HepG2 (cell line): ENCODE measurements around the gene SLC25A47. TPM values are rescaled to one million over a fixed set of nuclear protein-coding genes. Genes with fewer than 3 reads are reported as not detected.

ENCODE experiments used
- ARNTL ChIP-seq: sonication (generic); formaldehyde crosslinking; IDR thresholded peaks from 2 replicates; pipeline ENCODE4 v1.4.0; 2020; ENCODE audit warnings: mild to moderate bottlenecking, missing genetic modification reagents
- CENPX ChIP-seq: sonication (generic); formaldehyde crosslinking; IDR thresholded peaks from 2 replicates; pipeline ENCODE4 v1.9.0; 2021; ENCODE audit warnings: mild to moderate bottlenecking, missing genetic modification reagents, moderate library complexity
- DBP ChIP-seq: sonication (generic); formaldehyde crosslinking; IDR thresholded peaks from 2 replicates; pipeline ENCODE4 v1.4.0; 2020; ENCODE audit warnings: missing genetic modification reagents; ENCODE audit errors: not compliant biosample characterization
- GTF3A ChIP-seq: sonication (generic); formaldehyde crosslinking; conservative IDR thresholded peaks from 2 replicates; pipeline ENCODE4 v1.4.0; 2020; ENCODE audit warnings: mild to moderate bottlenecking, missing genetic modification reagents
- KMT2A ChIP-seq: sonication (generic); formaldehyde crosslinking; IDR thresholded peaks from 2 replicates; pipeline ENCODE4 v1.4.0; 2020; ENCODE audit warnings: missing genetic modification reagents
- MAZ ChIP-seq, 2 experiments: sonication (generic) in 1 of 2; formaldehyde crosslinking in 1 of 2; IDR thresholded peaks; 2 replicates each; pipeline versions ENCODE4 v1.5.0 to v1.6.1; 2012 to 2020; ENCODE audit warnings: low read depth in 2 of 2, mild to moderate bottlenecking in 2 of 2, borderline replicate concordance in 1 of 2, improper control_type of control experiment in 1 of 2, low read length in 1 of 2, missing genetic modification reagents in 1 of 2, moderate library complexity in 1 of 2
- MXD1 ChIP-seq: sonication (generic); formaldehyde crosslinking; IDR thresholded peaks from 2 replicates; pipeline ENCODE4 v1.4.0; 2020; ENCODE audit warnings: mild to moderate bottlenecking, missing genetic modification reagents
- POLR2AphosphoS5 ChIP-seq: IDR thresholded peaks from 2 replicates; pipeline ENCODE4 v1.6.1; 2012; ENCODE audit warnings: low read depth, low read length
- SETDB1 ChIP-seq: sonication (generic); formaldehyde crosslinking; IDR thresholded peaks from 2 replicates; pipeline ENCODE4 v1.5.1; 2020; ENCODE audit warnings: missing genetic modification reagents, mild to moderate bottlenecking, borderline replicate concordance
- SKI ChIP-seq: fragments of 450-650 bp; IDR thresholded peaks from one replicate; pipeline ENCODE4 v1.6.1; 2018; ENCODE audit warnings: mild to moderate bottlenecking; ENCODE audit not compliant: partially characterized antibody
- SRY ChIP-seq: sonication (generic); formaldehyde crosslinking; IDR thresholded peaks from 2 replicates; pipeline ENCODE4 v1.8.0; 2022; ENCODE audit warnings: mild to moderate bottlenecking, missing genetic modification reagents
- UBTF ChIP-seq: sonication (generic); formaldehyde crosslinking; IDR thresholded peaks from 2 replicates; pipeline ENCODE4 v1.4.0; 2020; ENCODE audit warnings: mild to moderate bottlenecking, missing genetic modification reagents
- XRCC5 ChIP-seq: fragments of 200-400 bp; formaldehyde crosslinking; optimal IDR thresholded peaks from 2 replicates; pipeline ENCODE3; 2017; ENCODE audit warnings: mild to moderate bottlenecking, low read length
- YEATS4 ChIP-seq: sonication (generic); formaldehyde crosslinking; IDR thresholded peaks from 2 replicates; pipeline ENCODE4 v1.4.0; 2020; ENCODE audit warnings: missing genetic modification reagents, borderline replicate concordance
- ZFP82 ChIP-seq: sonication (generic); formaldehyde crosslinking; IDR thresholded peaks from 2 replicates; pipeline ENCODE4 v1.5.1; 2020; ENCODE audit warnings: mild to moderate bottlenecking, missing genetic modification reagents, borderline replicate concordance
- ZNF430 ChIP-seq: sonication (generic); formaldehyde crosslinking; IDR thresholded peaks from 2 replicates; pipeline ENCODE4 v1.9.0; 2021; ENCODE audit warnings: mild to moderate bottlenecking, missing genetic modification reagents
- ZNF484 ChIP-seq: sonication (generic); formaldehyde crosslinking; IDR thresholded peaks from 2 replicates; pipeline ENCODE4 v1.5.1; 2020; ENCODE audit warnings: mild to moderate bottlenecking, low read depth, missing genetic modification reagents, borderline replicate concordance
- ZNF816 ChIP-seq: sonication (generic); formaldehyde crosslinking; IDR thresholded peaks from 2 replicates; pipeline ENCODE4 v1.8.0; 2022; ENCODE audit warnings: missing genetic modification reagents, mild to moderate bottlenecking, borderline replicate concordance
- ZSCAN22 ChIP-seq: sonication (generic); formaldehyde crosslinking; IDR thresholded peaks from 2 replicates; pipeline ENCODE4 v1.4.0; 2020; ENCODE audit warnings: mild to moderate bottlenecking, missing genetic modification reagents
- polyA plus RNA-seq, 8 experiments: library from polyadenylated mRNA; depleted of rRNA in 3 of 8; stranded (reverse) in 7 of 8; unstranded in 1 of 8; fragments of >200 nt; fragmentation: Illumina TruSeq in 4 of 8; extraction: Trizol in 4 of 8; gene quantifications; 2 replicates each; pipeline versions ENCODE4 v1.2.1 to v1.2.3, GENCODE V29; 2011 to 2016; ENCODE audit warnings: low read depth in 4 of 8, missing spikeins in 1 of 8, mixed read lengths in 1 of 8; ENCODE audit not compliant: insufficient read depth in 1 of 8
- total RNA-seq, 5 experiments: library from RNA; depleted of rRNA; stranded (reverse); fragments of >200 nt; fragmentation: Illumina TruSeq; extraction: Trizol; gene quantifications; 2 replicates each; pipeline ENCODE4 v1.2.3, GENCODE V29; 2016; ENCODE audit warnings: low read depth in 1 of 5
- TF ChIP-seq, protein P1 (sequence below): sonication (generic); formaldehyde crosslinking; IDR thresholded peaks from 2 replicates; pipeline ENCODE4 v1.4.0; 2020; ENCODE audit warnings: missing genetic modification reagents, borderline replicate concordance
- TF ChIP-seq, protein P2 (sequence below): sonication (generic); formaldehyde crosslinking; IDR thresholded peaks from 2 replicates; pipeline ENCODE4 v1.8.0; 2022; ENCODE audit warnings: mild to moderate bottlenecking, missing genetic modification reagents; ENCODE audit not compliant: insufficient replicate concordance

SLC25A47 gene
- total and polyA plus RNA-seq, 2 of the 13 experiments (the other 11 are each of a cell fraction or from before 2014, with no cell fraction given): 1.0 to 1.7 TPM

GRCh38 chr14:100375963-100376735 is 53.0 kb downstream of the SLC25A47 start, which contains the start of gene WDR25 (continued):
- TF ChIP-seq, protein P1, sequence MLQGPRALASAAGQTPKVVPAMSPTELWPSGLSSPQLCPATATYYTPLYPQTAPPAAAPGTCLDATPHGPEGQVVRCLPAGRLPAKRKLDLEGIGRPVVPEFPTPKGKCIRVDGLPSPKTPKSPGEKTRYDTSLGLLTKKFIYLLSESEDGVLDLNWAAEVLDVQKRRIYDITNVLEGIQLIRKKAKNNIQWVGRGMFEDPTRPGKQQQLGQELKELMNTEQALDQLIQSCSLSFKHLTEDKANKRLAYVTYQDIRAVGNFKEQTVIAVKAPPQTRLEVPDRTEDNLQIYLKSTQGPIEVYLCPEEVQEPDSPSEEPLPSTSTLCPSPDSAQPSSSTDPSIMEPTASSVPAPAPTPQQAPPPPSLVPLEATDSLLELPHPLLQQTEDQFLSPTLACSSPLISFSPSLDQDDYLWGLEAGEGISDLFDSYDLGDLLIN (CRISPR knock-in tag): no peak
- TF ChIP-seq ZNF430 (CRISPR knock-in tag) (no peak; the same call in 1 of the 2 replicates), ARNTL (CRISPR knock-in tag) (peak; percentile 90), ZNF484 (no peak), GTF3A (CRISPR knock-in tag) (no peak), MXD1 (no peak; the same call in 1 of the 2 replicates), SETDB1 (CRISPR knock-in tag) (no peak), YEATS4 (CRISPR knock-in tag) (peak; percentile 93), XRCC5 (peak; percentile 63), KMT2A (CRISPR knock-in tag) (peak; percentile 98), MAZ (IDR thresholded peaks at IDR 0.05; ENCODE audit: borderline replicate concordance, low read depth, low read length) (peak; percentile 67; the same call in 1 of the 2 replicates), MAZ (CRISPR knock-in tag; IDR thresholded peaks at IDR 0.05; ENCODE audit: low read depth) (peak; percentile 63), ZSCAN22 (CRISPR knock-in tag) (no peak), SRY (no peak), DBP (CRISPR knock-in tag) (no peak), ZFP82 (peak; percentile 64), POLR2AphosphoS5 (peak; percentile 60; the same call in 1 of the 2 replicates), UBTF (peak; percentile 99), ZNF816 (CRISPR knock-in tag) (no peak; the same call in 1 of the 2 replicates), CENPX (CRISPR knock-in tag) (no peak), SKI (peak; percentile 84)
- TF ChIP-seq, protein P2, sequence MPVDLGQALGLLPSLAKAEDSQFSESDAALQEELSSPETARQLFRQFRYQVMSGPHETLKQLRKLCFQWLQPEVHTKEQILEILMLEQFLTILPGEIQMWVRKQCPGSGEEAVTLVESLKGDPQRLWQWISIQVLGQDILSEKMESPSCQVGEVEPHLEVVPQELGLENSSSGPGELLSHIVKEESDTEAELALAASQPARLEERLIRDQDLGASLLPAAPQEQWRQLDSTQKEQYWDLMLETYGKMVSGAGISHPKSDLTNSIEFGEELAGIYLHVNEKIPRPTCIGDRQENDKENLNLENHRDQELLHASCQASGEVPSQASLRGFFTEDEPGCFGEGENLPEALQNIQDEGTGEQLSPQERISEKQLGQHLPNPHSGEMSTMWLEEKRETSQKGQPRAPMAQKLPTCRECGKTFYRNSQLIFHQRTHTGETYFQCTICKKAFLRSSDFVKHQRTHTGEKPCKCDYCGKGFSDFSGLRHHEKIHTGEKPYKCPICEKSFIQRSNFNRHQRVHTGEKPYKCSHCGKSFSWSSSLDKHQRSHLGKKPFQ (CRISPR knock-in tag): peak; percentile 45
